Neural cell (in vitro differentiated cells): ENCODE measurements around the gene PLA2G4F.

ENCODE experiments used
- CTCF ChIP-seq: fragments of 450-650 bp; IDR thresholded peaks from 2 replicates; pipeline ENCODE4 v1.5.1; 2014; ENCODE audit warnings: antibody characterized with exemption, mild to moderate bottlenecking, moderate library complexity; ENCODE audit not compliant: poor library complexity, severe bottlenecking
- EP300 ChIP-seq: fragments of 450-650 bp; conservative IDR thresholded peaks from 2 replicates; pipeline ENCODE4 v1.6.1; 2014; ENCODE audit warnings: antibody characterized with exemption, mild to moderate bottlenecking, moderate library complexity; ENCODE audit not compliant: poor library complexity, severe bottlenecking
- EZH2 ChIP-seq: fragments of 200-600, 300-800 bp; shearing (Covaris generic), sonication (generic); IDR thresholded peaks from 2 replicates; pipeline ENCODE4 v1.6.1; 2014; ENCODE audit warnings: antibody characterized with exemption, low read length, borderline replicate concordance, mild to moderate bottlenecking; ENCODE audit not compliant: insufficient read depth, poor library complexity, severe bottlenecking
- POLR2AphosphoS5 ChIP-seq: IDR thresholded peaks from 2 replicates; pipeline ENCODE4 v1.6.1; 2012
- TAF1 ChIP-seq: IDR thresholded peaks from 2 replicates; pipeline ENCODE4 v1.6.1; 2012; ENCODE audit warnings: low read depth

DNA sequence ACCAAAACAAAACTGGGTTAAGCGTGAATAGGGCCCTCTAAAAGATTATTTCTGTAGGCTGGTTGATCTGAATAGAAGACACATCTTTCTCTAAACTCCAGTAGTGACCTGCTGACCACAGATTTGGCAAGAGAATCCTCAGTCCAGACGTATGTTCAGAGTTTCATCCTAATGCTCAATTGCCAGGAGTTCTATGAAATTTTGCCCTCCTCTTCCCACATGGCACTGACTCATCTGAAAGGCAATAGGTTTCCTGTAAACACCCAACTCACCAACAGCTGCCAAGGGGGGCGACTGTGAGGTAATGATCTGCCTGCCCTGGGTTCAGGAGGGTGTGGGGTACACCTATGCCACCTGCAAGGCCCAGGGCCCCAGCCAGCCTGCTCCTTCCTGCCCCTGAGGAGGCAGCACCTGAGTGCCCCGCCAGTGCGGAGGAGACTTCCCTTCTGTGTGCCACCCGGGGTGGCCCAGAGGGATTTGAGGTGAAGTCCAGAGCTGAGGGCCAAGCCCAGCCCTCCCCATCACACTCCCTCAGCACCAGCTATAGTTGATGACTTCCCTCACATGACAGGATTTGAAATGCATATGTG, 53.7 kb downstream of the PLA2G4F start:
- TF ChIP-seq CTCF (no peak), TAF1 (no peak), EZH2 (no peak), POLR2AphosphoS5 (no peak), EP300 (no peak)
